Small intestine (tissue), 7 donors: ENCODE data around the gene ATXN10. TPM values are rescaled to one million over a fixed set of nuclear protein-coding genes. Genes with fewer than 3 reads are reported as not detected.

ENCODE experiments used
- DNase-seq, 2 donors: peaks; one replicate each; pipeline versions ENCODE4 v3.0.0 to v3.0.0-alpha.2; 2013
- FAIRE-seq: peaks from 2 replicates; lab custom pipeline; 2012; peaks lifted over from hg19 to GRCh38; lab: Jason Lieb, UNC
- H3K27ac ChIP-seq, 3 donors: one replicate each; pipeline ENCODE4 v1.5.1; 2013; ENCODE audit warnings: low read length in 2 of 3, mild to moderate bottlenecking in 2 of 3, control low read depth in 1 of 3, inconsistent platforms in 1 of 3, low read depth in 1 of 3, moderate library complexity in 1 of 3
- H3K27me3 ChIP-seq, 3 donors: one replicate each; pipeline ENCODE4 v1.6.1; 2013; ENCODE audit warnings: low read length in 3 of 3, inconsistent platforms in 1 of 3; ENCODE audit not compliant: control insufficient read depth in 3 of 3, insufficient read depth in 3 of 3
- H3K36me3 ChIP-seq, 3 donors: one replicate each; pipeline ENCODE4 v1.6.1; 2013; ENCODE audit warnings: low read length in 3 of 3, inconsistent platforms in 1 of 3, low read depth in 1 of 3, mild to moderate bottlenecking in 1 of 3, moderate library complexity in 1 of 3; ENCODE audit not compliant: control insufficient read depth in 3 of 3, insufficient read depth in 2 of 3
- H3K4me1 ChIP-seq, 3 donors: one replicate each; pipeline ENCODE4 v1.6.1; 2013; ENCODE audit warnings: low read length in 2 of 3, inconsistent platforms in 1 of 3, low read depth in 1 of 3, mild to moderate bottlenecking in 1 of 3, moderate library complexity in 1 of 3; ENCODE audit not compliant: control insufficient read depth in 3 of 3, insufficient read depth in 2 of 3
- H3K4me3 ChIP-seq, 3 donors: one replicate each; pipeline ENCODE4 v1.5.1; 2013; ENCODE audit warnings: low read length in 3 of 3, control low read depth in 1 of 3, inconsistent platforms in 1 of 3, low read depth in 1 of 3, mild to moderate bottlenecking in 1 of 3, moderate library complexity in 1 of 3
- H3K9me3 ChIP-seq, 2 donors: one replicate each; pipeline ENCODE4 v1.6.1; 2013; ENCODE audit warnings: low read depth in 1 of 2, low read length in 1 of 2; ENCODE audit not compliant: control insufficient read depth in 2 of 2, insufficient read depth in 1 of 2
- WGBS, 3 donors: extraction: QIAGEN DNeasy Blood & Tissue Kit; methylation state at CpG; one replicate each; pipeline ENCODE4 v1.1.7; 2013; 5-methylcytosine and 5-hydroxymethylcytosine counted together
- polyA plus RNA-seq, 4 donors: library from polyadenylated mRNA; stranded (reverse) in 3 of 4; unstranded in 1 of 4; fragments of 200-250 nt in 3 of 4; fragments of 120-200 nt in 1 of 4; gene quantifications; one replicate each; pipeline versions ENCODE4 v1.2.1 to v1.2.3, GENCODE V29; 2013
- donor health status: healthy with polysubstance abuse.
- donor health status: control.
- donor health status: control.
- donor health status: Bipolar disorder and iron deficiency.
- donor health status: healthy.

Gene ATXN10
- polyA plus RNA-seq, 4 donors, result 15.4 to 74.3 (median 39.2) TPM

- no peak for FAIRE-seq
- Histone ChIP-seq H3K27ac (no peak overlapping the region), H3K4me1 (no peaks in the 10 kb centered on the region), H3K4me3 (no peak overlapping the region), H3K36me3 (peaks cover 0 to 2% (median 0%) of the 10 kb centered on the region in 3 donors), H3K27me3 (no peaks in the 10 kb centered on the region), H3K9me3 (no peaks in the 10 kb centered on the region)
- DNase-seq, result no peak
- WGBS, 3 donors, result 94 to 95% (median 94%) methylated on average over 5 of the region's 5 CpGs
Observed at GRCh38 chr22:45684752-45685574, 13.3 kb downstream of the ATXN10 start.

DNA sequence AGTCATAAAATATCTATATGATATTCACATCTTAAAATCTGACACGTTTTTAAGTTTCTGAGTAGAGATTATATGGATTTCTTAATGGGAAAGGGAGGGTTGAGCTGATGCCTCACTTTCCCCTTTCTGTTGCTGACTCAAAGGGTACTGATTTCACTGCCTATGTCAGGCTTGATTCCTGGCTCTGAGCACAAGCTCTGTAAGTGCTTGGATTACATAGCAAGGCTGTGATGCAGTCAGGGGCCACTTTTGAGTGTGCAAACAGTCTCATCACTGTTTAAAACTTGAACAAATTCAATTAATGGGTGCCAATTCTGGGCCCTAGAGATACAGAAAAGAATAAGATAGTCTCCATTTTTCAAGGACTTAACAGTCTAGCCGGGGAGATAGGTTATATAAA is 14.4 kb downstream of the ATXN10 start:
- DNase-seq (no peak), FAIRE-seq (no peak)
- no peak overlapping the region for H3K27ac ChIP-seq
- H3K27me3 ChIP-seq, result no peaks in the 10 kb centered on the region
- no peaks in the 10 kb centered on the region for H3K4me1 ChIP-seq
- H3K36me3 ChIP-seq, result peaks cover 0 to 7% (median 2%) of the 10 kb centered on the region in 3 donors
- H3K9me3 ChIP-seq, result no peaks in the 10 kb centered on the region
- WGBS, 3 donors, result 48 to 62% (median 61%) methylated on average over 2 of the region's 2 CpGs
- H3K4me3 ChIP-seq, result no peak overlapping the region

DNA sequence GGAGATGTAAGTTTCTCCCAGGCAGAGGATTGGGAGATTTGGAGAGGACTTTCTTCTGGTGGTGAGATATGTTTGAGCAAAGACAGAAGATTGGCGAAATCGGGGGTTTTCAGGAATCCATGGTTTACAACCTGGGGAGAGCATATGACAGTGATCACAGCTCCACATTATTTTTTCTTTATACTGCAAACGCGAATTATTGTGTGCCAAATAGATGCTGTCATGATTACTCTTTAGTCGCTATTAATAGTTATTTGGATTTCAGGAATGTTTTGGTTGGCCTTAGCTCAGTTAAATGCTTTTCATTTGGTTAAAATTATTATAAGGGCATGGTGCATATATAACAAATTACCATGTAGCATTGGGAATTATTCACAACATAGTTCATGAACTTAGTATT is 15.2 kb downstream of the ATXN10 start:
- no peaks in the 10 kb centered on the region for H3K27me3 ChIP-seq
- peaks cover 0 to 7% (median 4%) of the 10 kb centered on the region in 3 donors for H3K36me3 ChIP-seq
- FAIRE-seq (no peak), DNase-seq (no peak)
- WGBS, 3 donors, result 74 to 94% (median 86%) methylated on average over 5 of the region's 5 CpGs
- no peaks in the 10 kb centered on the region for H3K9me3 ChIP-seq
- no peak overlapping the region for H3K27ac ChIP-seq
- H3K4me1 ChIP-seq, result no peaks in the 10 kb centered on the region
- H3K4me3 ChIP-seq, result no peak overlapping the region

DNA sequence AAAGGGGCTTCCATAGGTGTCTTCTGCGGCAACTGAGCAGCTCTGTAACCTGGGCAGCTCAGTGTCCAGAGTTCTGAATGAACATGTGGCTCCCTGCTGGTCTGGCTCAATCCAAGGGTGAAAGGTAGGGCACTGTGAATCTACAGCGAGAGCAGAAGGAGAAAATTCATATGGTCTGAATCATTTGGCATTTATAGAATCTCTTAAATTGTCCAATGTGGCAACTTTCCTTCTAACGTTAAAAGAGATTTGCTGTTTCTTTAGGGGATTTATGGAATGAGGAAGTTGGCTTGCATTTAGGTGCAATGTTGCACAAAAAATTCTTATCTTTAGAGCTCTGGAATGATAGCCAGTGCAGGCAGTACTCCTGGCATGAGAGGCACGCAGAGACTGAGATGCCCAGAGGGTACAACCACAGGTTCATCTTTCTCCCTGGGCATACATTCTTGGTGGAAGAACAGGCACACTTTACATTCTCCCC is 17.0 kb downstream of the ATXN10 start:
- 39 to 58% (median 43%) methylated on average over 4 of the region's 4 CpGs for WGBS, 3 donors
- H3K4me1 ChIP-seq, result no peaks in the 10 kb centered on the region
- no peak overlapping the region for H3K27ac ChIP-seq
- H3K27me3 ChIP-seq, result no peaks in the 10 kb centered on the region
- DNase-seq (peak; percentile 6 to 9), FAIRE-seq (no peak)
- peaks cover 0 to 12% (median 7%) of the 10 kb centered on the region in 3 donors for H3K36me3 ChIP-seq
- no peak overlapping the region for H3K4me3 ChIP-seq
- H3K9me3 ChIP-seq, result no peaks in the 10 kb centered on the region

GRCh38 chr22:45689211-45689610 is 17.6 kb downstream of the ATXN10 start:
- Histone ChIP-seq H3K4me1 (no peaks in the 10 kb centered on the region), H3K27ac (no peak overlapping the region), H3K36me3 (peaks cover 0 to 13% (median 7%) of the 10 kb centered on the region in 3 donors), H3K9me3 (no peaks in the 10 kb centered on the region), H3K4me3 (no peak overlapping the region), H3K27me3 (no peaks in the 10 kb centered on the region)
- FAIRE-seq (no peak), DNase-seq (no peak)
- 82 to 88% (median 83%) methylated on average over 1 of the region's 1 CpG for WGBS, 3 donors

GRCh38 chr22:45690008-45690407 is 18.4 kb downstream of the ATXN10 start:
- H3K36me3 ChIP-seq, result peaks cover 0 to 13% (median 7%) of the 10 kb centered on the region in 3 donors
- H3K27me3 ChIP-seq, result no peaks in the 10 kb centered on the region
- H3K27ac ChIP-seq, result no peak overlapping the region
- H3K4me1 ChIP-seq, result no peaks in the 10 kb centered on the region
- 96 to 98% (median 98%) methylated on average over 2 of the region's 2 CpGs for WGBS, 3 donors
- FAIRE-seq (no peak), DNase-seq (no peak)
- H3K4me3 ChIP-seq, result no peak overlapping the region
- no peaks in the 10 kb centered on the region for H3K9me3 ChIP-seq

DNA sequence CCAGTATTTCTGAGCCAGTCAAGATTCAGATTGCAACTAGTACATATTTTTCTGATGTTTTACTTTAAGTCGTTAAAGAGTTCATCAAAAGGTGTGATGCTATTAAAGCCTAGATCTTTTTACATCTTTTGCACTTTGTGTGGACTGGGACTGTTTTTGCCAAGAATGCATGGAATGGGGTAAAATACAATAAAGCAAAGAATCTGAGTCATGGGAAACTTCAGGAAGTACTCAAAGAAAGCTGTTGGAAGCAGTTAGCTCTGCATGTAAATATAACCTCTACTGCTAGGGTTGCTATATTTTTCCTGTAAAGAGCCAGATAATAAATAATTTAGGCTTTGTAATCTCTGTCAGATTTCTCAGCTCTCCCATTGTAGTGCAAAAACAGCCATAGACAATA is 20.9 kb downstream of the ATXN10 start:
- DNase-seq, result no peak
- H3K9me3 ChIP-seq, result no peaks in the 10 kb centered on the region
- 76 to 90% (median 88%) methylated on average over 1 of the region's 1 CpG for WGBS, 3 donors
- FAIRE-seq, result no peak
- no peaks in the 10 kb centered on the region for H3K4me1 ChIP-seq
- peaks cover 0 to 23% (median 10%) of the 10 kb centered on the region in 3 donors for H3K36me3 ChIP-seq
- no peak overlapping the region for H3K4me3 ChIP-seq
- H3K27ac ChIP-seq, result no peak overlapping the region
- H3K27me3 ChIP-seq, result no peaks in the 10 kb centered on the region

DNA sequence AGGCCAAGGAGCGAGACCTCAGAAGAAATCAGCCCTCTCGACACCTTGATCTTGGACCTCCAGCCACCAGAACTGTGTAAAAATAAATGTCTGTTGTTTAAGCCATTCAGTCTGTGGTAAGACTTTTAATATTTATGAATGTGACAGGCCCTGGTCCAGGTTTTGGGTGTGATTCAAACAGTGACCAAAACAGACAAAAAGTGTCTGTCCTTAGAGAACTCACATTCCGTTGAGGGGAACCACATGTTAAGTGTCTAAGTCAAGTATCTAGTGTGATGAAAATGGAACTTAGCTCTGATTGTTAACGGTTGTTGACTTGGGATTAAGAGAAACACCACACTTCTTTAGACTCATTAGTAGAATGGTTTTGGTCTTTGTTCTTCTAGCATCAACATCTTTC is 22.2 kb downstream of the ATXN10 start:
- WGBS, 3 donors, result 86 to 96% (median 89%) methylated on average over 4 of the region's 4 CpGs
- Histone ChIP-seq H3K9me3 (no peaks in the 10 kb centered on the region), H3K27ac (no peak overlapping the region), H3K4me3 (no peak overlapping the region), H3K4me1 (no peaks in the 10 kb centered on the region), H3K36me3 (peaks cover 0 to 23% (median 10%) of the 10 kb centered on the region in 3 donors), H3K27me3 (no peaks in the 10 kb centered on the region)
- FAIRE-seq, result no peak
- DNase-seq, result no peak
